Endodermal cell (in vitro differentiated cells): Measurements from ENCODE around the gene BTBD9. TPM values are rescaled to one million over a fixed set of nuclear protein-coding genes. Genes with fewer than 3 reads are reported as not detected.

Experiments
- DNase-seq: peaks from one replicate; pipeline ENCODE4 v3.0.0-alpha.2; 2017
- H3K27ac ChIP-seq: 2 replicates; pipeline ENCODE4 v1.5.1; 2013; ENCODE audit warnings: mild to moderate bottlenecking, low read depth, low read length, moderate library complexity
- H3K27me3 ChIP-seq: 2 replicates; pipeline ENCODE4 v1.6.1; 2013; ENCODE audit warnings: mild to moderate bottlenecking, low read length, moderate library complexity; ENCODE audit not compliant: insufficient read depth, control insufficient read depth, poor library complexity, severe bottlenecking
- H3K36me3 ChIP-seq: 2 replicates; pipeline ENCODE4 v1.7.0; 2013; ENCODE audit warnings: mild to moderate bottlenecking, low read length, moderate library complexity; ENCODE audit not compliant: control insufficient read depth, insufficient read depth
- H3K4me1 ChIP-seq: one replicate; pipeline ENCODE4 v1.7.0; 2013; ENCODE audit warnings: low read length; ENCODE audit not compliant: control insufficient read depth, insufficient read depth
- H3K4me3 ChIP-seq: 2 replicates; pipeline ENCODE4 v1.5.1; 2013; ENCODE audit warnings: mild to moderate bottlenecking, low read length, moderate library complexity
- H3K9ac ChIP-seq: 2 replicates; pipeline ENCODE4 v1.6.1; 2013; ENCODE audit warnings: mild to moderate bottlenecking, low read length, moderate library complexity; ENCODE audit not compliant: poor library complexity, severe bottlenecking; ENCODE audit errors: extremely low read depth
- H3K9me3 ChIP-seq: 2 replicates; pipeline ENCODE4 v1.6.1; 2013; ENCODE audit warnings: mild to moderate bottlenecking, low read length, moderate library complexity; ENCODE audit not compliant: control insufficient read depth
- H3K27ac Mint-ChIP-seq: 2 replicates; pipeline ENCODE4 v1.8.0; 2020; ENCODE audit warnings: mixed read lengths
- H3K27me3 Mint-ChIP-seq: 2 replicates; pipeline ENCODE4 v1.8.0; 2021; ENCODE audit warnings: mild to moderate bottlenecking, mixed read lengths; ENCODE audit not compliant: insufficient read depth
- H3K36me3 Mint-ChIP-seq: 2 replicates; pipeline ENCODE4 v1.8.0; 2020; ENCODE audit warnings: low read depth, mixed read lengths
- H3K4me1 Mint-ChIP-seq: 2 replicates; pipeline ENCODE4 v1.8.0; 2020; ENCODE audit warnings: mixed read lengths
- H3K4me3 Mint-ChIP-seq: 2 replicates; pipeline ENCODE4 v1.8.0; 2020; ENCODE audit warnings: mild to moderate bottlenecking, moderate library complexity, mixed read lengths
- H3K9me3 Mint-ChIP-seq: 2 replicates; pipeline ENCODE4 v1.8.0; 2020; ENCODE audit warnings: mild to moderate bottlenecking, mixed read lengths
- WGBS, 2 experiments: methylation state at CpG; one replicate each; pipeline versions ENCODE4 v1.1.5 to v1.1.7; 2013; ENCODE audit warnings: missing lambda C conversion rate in 2 of 2, mixed read lengths in 1 of 2; ENCODE audit not compliant: insufficient coverage in 1 of 2, insufficient read length in 1 of 2; 5-methylcytosine and 5-hydroxymethylcytosine counted together
- total RNA-seq, 2 donors: library from RNA; stranded (reverse); fragmentation: NEBNext Ultra II Directional in 1 of 2; extraction: Animal tissue kit (Norgen Biotek cat#: 25700) in 1 of 2; gene quantifications; 2 replicates in 1 of 2; 3 replicates in 1 of 2; pipeline ENCODE4 v1.2.1, GENCODE V29; 2021
- TF ChIP-seq, protein P1 (sequence below): fragments of 200-600 bp; sonication (generic); conservative IDR thresholded peaks from 2 replicates; pipeline ENCODE4 v1.5.0; 2021; ENCODE audit warnings: antibody characterized with exemption, mild to moderate bottlenecking

Gene BTBD9
- total RNA-seq, 2 donors from 2014 or later = 7.6 to 12.3 TPM

DNA sequence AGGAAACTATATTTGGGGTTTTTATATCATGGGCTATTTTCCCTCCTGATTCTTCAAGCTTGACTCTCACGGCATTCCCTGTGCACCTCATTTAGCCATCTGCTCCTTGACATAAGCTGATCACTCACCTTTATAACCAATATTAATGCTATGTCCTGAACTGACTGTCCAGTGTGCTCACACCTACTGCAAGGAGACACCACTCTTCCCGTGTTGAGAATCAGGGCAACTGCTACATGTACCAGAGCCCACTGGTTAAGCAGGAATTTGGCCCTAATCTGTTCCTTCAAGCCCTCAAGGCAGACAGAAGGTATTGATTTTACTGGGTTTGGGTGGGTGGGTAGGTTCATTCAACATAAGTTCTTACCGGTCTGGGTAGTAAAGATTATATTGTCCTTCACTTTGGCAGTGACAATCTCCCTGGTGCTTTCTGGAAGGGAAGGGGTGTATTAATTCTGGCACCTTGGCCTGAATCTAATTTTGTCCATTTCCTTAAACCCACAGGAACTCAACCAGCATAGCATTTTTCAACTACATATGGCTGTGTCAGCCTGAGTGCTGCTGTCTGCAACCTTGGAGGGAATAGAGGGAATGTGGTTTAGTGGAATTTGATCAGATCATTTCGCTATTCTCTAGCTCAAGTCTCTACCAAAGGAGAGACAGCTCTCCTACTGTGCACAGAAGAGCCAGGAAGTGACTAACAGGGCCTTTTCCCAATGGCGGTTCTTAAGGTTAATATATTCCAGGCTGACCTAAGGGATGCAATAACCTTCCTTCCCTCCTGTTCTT lies 293.2 kb downstream of the BTBD9 start:
- Mint-ChIP-seq H3K27ac (no peak overlapping the region), H3K36me3 (no peaks in the 10 kb centered on the region), H3K27me3 (no peaks in the 10 kb centered on the region), H3K4me1 (peaks cover 26% of the 10 kb centered on the region), H3K4me3 (no peak overlapping the region), H3K9me3 (no peaks in the 10 kb centered on the region)
- Histone ChIP-seq H3K9me3 (no peaks in the 10 kb centered on the region), H3K4me3 (no peak overlapping the region), H3K27me3 (peaks cover 14% of the 10 kb centered on the region), H3K27ac (no peak overlapping the region), H3K4me1 (peaks cover 20% of the 10 kb centered on the region), H3K9ac (no peak overlapping the region), H3K36me3 (no peaks in the 10 kb centered on the region)
- TF ChIP-seq, protein P1, sequence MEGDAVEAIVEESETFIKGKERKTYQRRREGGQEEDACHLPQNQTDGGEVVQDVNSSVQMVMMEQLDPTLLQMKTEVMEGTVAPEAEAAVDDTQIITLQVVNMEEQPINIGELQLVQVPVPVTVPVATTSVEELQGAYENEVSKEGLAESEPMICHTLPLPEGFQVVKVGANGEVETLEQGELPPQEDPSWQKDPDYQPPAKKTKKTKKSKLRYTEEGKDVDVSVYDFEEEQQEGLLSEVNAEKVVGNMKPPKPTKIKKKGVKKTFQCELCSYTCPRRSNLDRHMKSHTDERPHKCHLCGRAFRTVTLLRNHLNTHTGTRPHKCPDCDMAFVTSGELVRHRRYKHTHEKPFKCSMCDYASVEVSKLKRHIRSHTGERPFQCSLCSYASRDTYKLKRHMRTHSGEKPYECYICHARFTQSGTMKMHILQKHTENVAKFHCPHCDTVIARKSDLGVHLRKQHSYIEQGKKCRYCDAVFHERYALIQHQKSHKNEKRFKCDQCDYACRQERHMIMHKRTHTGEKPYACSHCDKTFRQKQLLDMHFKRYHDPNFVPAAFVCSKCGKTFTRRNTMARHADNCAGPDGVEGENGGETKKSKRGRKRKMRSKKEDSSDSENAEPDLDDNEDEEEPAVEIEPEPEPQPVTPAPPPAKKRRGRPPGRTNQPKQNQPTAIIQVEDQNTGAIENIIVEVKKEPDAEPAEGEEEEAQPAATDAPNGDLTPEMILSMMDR = no peak
- DNase-seq = peak; percentile 58
- 52 to 59% methylated on average over 3 to 5 of the region's 5 CpGs for WGBS, 2 experiments

- Mint-ChIP-seq H3K27ac (no peak overlapping the region), H3K27me3 (no peaks in the 10 kb centered on the region), H3K9me3 (no peaks in the 10 kb centered on the region), H3K36me3 (no peaks in the 10 kb centered on the region), H3K4me3 (no peak overlapping the region), H3K4me1 (peaks cover 19% of the 10 kb centered on the region)
- Histone ChIP-seq H3K9me3 (no peaks in the 10 kb centered on the region), H3K9ac (no peak overlapping the region), H3K27me3 (peaks cover 14% of the 10 kb centered on the region), H3K27ac (peak overlapping the region; percentile 10), H3K4me1 (peaks cover 15% of the 10 kb centered on the region), H3K36me3 (no peaks in the 10 kb centered on the region), H3K4me3 (no peak overlapping the region)
- 91 to 98% methylated on average over 5 of the region's 5 CpGs for WGBS, 2 experiments
- DNase-seq = no peak
- TF ChIP-seq, protein P1 = no peak
Observed at GRCh38 chr6:38345586-38345985, 294.1 kb downstream of the BTBD9 start.

DNA sequence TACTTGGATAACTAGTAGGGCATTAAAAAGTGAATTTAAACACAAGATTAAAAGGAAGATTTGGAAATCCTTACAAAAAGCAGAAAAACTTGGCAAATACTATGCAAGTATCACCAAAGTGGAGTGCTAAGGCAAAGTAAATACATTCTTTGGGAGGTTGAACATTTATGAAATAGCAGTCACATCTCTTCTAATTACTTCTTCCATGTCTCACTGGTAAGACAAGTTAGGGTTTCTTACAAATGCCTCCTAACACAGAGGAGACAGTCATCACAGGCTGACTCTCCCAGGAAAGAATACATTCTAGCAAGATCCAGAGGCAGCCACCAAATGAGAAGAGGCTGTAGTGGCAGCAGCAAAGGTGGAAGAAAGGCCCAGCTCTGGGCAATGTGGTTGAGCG lies 298.2 kb downstream of the BTBD9 start:
- H3K9ac ChIP-seq = no peak overlapping the region
- WGBS, 2 experiments = 90 to 100% methylated on average over 1 of the region's 1 CpG
- Mint-ChIP-seq H3K27ac (no peak overlapping the region), H3K9me3 (no peaks in the 10 kb centered on the region), H3K36me3 (no peaks in the 10 kb centered on the region), H3K4me1 (peaks cover 2% of the 10 kb centered on the region), H3K27me3 (peaks cover 1% of the 10 kb centered on the region), H3K4me3 (no peak overlapping the region)
- peaks cover 14% of the 10 kb centered on the region for H3K27me3 ChIP-seq
- no peak for DNase-seq
- H3K4me3 ChIP-seq = no peak overlapping the region
- no peak overlapping the region for H3K27ac ChIP-seq
- no peaks in the 10 kb centered on the region for H3K9me3 ChIP-seq
- TF ChIP-seq, protein P1 = no peak
- peaks cover under 1% of the 10 kb centered on the region for H3K4me1 ChIP-seq
- H3K36me3 ChIP-seq = no peaks in the 10 kb centered on the region
